Esophagus squamous epithelium (tissue), 5 donors: ENCODE measurements around the gene C1QL2. TPM values are rescaled to one million over a fixed set of nuclear protein-coding genes. Genes with fewer than 3 reads are reported as not detected.

ENCODE experiments used
- DNase-seq: peaks from one replicate; lab custom pipeline; 2025; lab: John Stamatoyannopoulos, UW
- H3K27ac ChIP-seq, 4 donors: fragments of 200-600 bp; sonication (generic); one replicate each; pipeline ENCODE4 v1.5.1; 2016 to 2019; ENCODE audit warnings: mild to moderate bottlenecking in 1 of 4
- H3K27me3 ChIP-seq, 4 donors: fragments of 200-600 bp; sonication (generic); 1 replicate in 3 of 4; 2 replicates in 1 of 4; pipeline versions ENCODE4 v1.5.1 to v1.6.0; 2017 to 2021; ENCODE audit warnings: antibody characterized with exemption in 1 of 4
- H3K36me3 ChIP-seq, 3 donors: fragments of 200-600 bp; sonication (generic); one replicate each; pipeline ENCODE4 v1.5.1; 2016 to 2019
- H3K4me1 ChIP-seq, 3 donors: fragments of 200-600 bp; sonication (generic); one replicate each; pipeline ENCODE4 v1.5.1; 2017 to 2019
- H3K4me3 ChIP-seq, 4 donors: fragments of 200-600 bp; sonication (generic); 1 replicate in 3 of 4; 2 replicates in 1 of 4; pipeline ENCODE4 v1.5.1; 2016 to 2019; ENCODE audit warnings: mild to moderate bottlenecking in 2 of 4, moderate library complexity in 1 of 4
- H3K9me3 ChIP-seq, 3 donors: fragments of 200-600 bp; sonication (generic); one replicate each; pipeline ENCODE4 v1.5.1; 2016 to 2019
- POLR2A ChIP-seq, 4 donors: fragments of 450-650 bp; IDR thresholded peaks; one replicate each; pipeline ENCODE4 v1.6.1; 2017; ENCODE audit warnings: antibody characterized with exemption in 4 of 4, mild to moderate bottlenecking in 4 of 4, moderate library complexity in 3 of 4
- WGBS, 2 donors: methylation state at CpG; one replicate each; pipeline ENCODE4 v1.1.5; 2018; 5-methylcytosine and 5-hydroxymethylcytosine counted together
- intact Hi-C: fragments of 100-400 bp; cut with DNase I; formaldehyde crosslinking; loops from one replicate; pipeline ENCODE4 v1.15.0; 2022
- total RNA-seq, 4 donors: library from RNA; depleted of rRNA; stranded (reverse); fragments of >200 nt; gene quantifications; one replicate each; pipeline ENCODE4 v1.1.0, GENCODE V29; 2016
- TF ChIP-seq, protein P1 (sequence below), 6 experiments: fragments of 450-650 bp in 4 of 6; fragments of 200-600 bp in 2 of 6; sonication (generic) in 2 of 6; IDR thresholded peaks; one replicate each; pipeline ENCODE4 v1.5.1; 2016 to 2019; ENCODE audit warnings: antibody characterized with exemption in 6 of 6, mild to moderate bottlenecking in 4 of 6, moderate library complexity in 4 of 6
- donor health status: DM: yes; HTN: yes; CAD: no.

Gene C1QL2
- total RNA-seq, 4 donors from 2014 or later, result not detected

DNA sequence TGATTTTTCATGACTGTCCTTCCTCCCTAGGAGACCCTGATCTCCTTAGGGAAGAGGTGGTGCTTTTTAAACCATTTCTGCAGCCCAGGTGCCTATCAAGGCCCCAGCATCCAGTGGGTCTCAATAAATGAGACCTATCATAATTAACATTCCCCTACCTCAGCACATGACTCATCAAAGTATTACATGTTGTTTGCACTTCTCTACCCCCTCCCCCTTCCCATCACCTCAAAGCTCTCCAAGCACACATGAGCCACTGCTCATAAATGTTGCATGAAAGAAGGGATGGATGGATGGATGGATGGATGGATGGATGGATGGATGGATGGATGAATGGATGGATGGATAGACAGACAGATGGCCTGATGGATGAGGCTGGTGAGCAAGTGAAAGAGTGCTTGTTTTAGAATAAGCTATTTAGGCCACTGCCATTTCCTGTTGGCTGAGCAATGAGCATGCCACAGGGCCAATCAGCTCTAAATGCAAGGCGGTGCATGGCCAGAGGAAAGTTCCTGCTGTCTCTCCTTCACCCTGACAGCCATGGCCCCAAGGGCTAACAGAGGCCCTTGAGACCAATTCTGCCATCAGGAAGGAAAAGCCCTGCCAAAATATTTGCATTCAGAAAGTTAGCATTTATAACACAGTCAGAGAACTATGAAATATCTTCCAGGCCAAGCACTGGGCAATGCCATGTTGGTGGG, 44.2 kb upstream of the C1QL2 start:
- H3K27ac ChIP-seq, result no peak overlapping the region
- intact Hi-C loops, result no loop called here
- DNase-seq, result no peak
- 57 to 89% methylated on average over 1 of the region's 1 CpG for WGBS, 2 donors
- H3K9me3 ChIP-seq, result no peaks in the 10 kb centered on the region
- peaks cover 0 to 12% (median 4%) of the 10 kb centered on the region in 3 donors for H3K4me1 ChIP-seq
- no peak overlapping the region for H3K4me3 ChIP-seq
- no peak for TF ChIP-seq POLR2A (IDR thresholded peaks at IDR 0.05)
- TF ChIP-seq, protein P1, sequence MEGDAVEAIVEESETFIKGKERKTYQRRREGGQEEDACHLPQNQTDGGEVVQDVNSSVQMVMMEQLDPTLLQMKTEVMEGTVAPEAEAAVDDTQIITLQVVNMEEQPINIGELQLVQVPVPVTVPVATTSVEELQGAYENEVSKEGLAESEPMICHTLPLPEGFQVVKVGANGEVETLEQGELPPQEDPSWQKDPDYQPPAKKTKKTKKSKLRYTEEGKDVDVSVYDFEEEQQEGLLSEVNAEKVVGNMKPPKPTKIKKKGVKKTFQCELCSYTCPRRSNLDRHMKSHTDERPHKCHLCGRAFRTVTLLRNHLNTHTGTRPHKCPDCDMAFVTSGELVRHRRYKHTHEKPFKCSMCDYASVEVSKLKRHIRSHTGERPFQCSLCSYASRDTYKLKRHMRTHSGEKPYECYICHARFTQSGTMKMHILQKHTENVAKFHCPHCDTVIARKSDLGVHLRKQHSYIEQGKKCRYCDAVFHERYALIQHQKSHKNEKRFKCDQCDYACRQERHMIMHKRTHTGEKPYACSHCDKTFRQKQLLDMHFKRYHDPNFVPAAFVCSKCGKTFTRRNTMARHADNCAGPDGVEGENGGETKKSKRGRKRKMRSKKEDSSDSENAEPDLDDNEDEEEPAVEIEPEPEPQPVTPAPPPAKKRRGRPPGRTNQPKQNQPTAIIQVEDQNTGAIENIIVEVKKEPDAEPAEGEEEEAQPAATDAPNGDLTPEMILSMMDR (IDR thresholded peaks at IDR 0.05), result no peak
- H3K36me3 ChIP-seq, result no peaks in the 10 kb centered on the region
- H3K27me3 ChIP-seq, result peaks cover 0 to 28% (median 0%) of the 10 kb centered on the region in 4 donors

DNA sequence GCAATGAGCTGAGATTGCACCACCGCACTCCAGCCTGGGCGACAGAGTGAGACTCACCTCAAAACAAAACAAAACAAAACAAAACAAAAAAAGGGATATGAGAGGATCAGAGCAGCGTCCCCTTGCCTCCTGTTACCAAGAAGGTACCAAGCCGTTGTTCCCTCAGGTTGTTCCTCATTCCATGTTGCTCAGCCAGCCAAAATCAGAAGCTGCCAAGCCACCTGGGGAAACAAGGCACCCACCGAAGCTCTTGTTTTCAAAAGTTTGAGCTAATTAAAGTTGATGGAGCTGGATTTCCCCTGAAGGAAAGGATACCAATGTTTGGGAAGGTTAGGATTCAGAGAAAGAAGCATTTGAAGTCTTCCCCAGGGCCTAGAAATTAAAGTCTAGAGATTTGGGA, 43.3 kb upstream of the C1QL2 start:
- Histone ChIP-seq H3K27me3 (peaks cover 0 to 32% (median 0%) of the 10 kb centered on the region in 4 donors), H3K4me3 (no peak overlapping the region), H3K4me1 (peaks cover 0 to 12% (median 4%) of the 10 kb centered on the region in 3 donors), H3K36me3 (no peaks in the 10 kb centered on the region), H3K9me3 (no peaks in the 10 kb centered on the region), H3K27ac (no peak overlapping the region)
- DNase-seq, result no peak
- intact Hi-C loops, result no loop called here
- TF ChIP-seq, protein P1 (IDR thresholded peaks at IDR 0.05), result no peak
- TF ChIP-seq POLR2A (IDR thresholded peaks at IDR 0.05), result no peak
- 43 to 54% methylated on average over 5 of the region's 5 CpGs for whole genome bisulfite sequencing, 2 donors

DNA sequence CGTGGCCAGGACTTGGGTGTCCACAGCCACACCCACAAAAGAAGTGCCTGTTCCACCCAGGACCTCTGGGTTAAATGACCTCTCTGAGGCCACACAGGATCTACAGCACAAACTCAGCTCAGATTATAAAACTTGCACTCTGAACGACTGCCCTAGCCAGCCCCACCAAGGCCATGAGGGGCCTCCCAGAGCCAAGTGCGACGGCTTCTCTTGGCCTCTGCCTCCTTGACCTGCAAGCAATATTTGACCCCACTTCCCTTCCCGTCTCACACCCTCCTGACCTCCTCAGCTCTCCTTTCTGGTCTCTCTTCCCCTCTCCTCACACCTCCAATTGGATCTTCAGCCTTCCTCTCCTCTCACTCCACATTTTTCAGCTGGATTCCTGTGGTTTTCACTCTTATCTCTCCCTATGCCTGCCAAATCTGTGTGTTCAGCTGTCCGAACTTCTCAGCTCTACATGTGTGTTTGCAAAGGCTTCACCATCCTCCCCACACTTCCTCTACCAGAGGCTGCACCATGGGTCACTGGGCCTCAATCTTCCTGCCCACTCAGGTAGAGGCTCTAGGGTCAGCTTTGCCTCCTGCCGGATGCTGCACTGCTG, 39.8 kb upstream of the C1QL2 start:
- 79 to 82% methylated on average over 7 of the region's 7 CpGs for WGBS, 2 donors
- Histone ChIP-seq H3K9me3 (no peaks in the 10 kb centered on the region), H3K27ac (no peak overlapping the region), H3K27me3 (peaks cover 0 to 55% (median 0%) of the 10 kb centered on the region in 4 donors), H3K36me3 (no peaks in the 10 kb centered on the region), H3K4me1 (no peaks in the 10 kb centered on the region), H3K4me3 (no peak overlapping the region)
- no peak for DNase-seq
- intact Hi-C loops, result no loop called here
- TF ChIP-seq, protein P1 (IDR thresholded peaks at IDR 0.05), result no peak
- TF ChIP-seq POLR2A (IDR thresholded peaks at IDR 0.05), result no peak

DNA sequence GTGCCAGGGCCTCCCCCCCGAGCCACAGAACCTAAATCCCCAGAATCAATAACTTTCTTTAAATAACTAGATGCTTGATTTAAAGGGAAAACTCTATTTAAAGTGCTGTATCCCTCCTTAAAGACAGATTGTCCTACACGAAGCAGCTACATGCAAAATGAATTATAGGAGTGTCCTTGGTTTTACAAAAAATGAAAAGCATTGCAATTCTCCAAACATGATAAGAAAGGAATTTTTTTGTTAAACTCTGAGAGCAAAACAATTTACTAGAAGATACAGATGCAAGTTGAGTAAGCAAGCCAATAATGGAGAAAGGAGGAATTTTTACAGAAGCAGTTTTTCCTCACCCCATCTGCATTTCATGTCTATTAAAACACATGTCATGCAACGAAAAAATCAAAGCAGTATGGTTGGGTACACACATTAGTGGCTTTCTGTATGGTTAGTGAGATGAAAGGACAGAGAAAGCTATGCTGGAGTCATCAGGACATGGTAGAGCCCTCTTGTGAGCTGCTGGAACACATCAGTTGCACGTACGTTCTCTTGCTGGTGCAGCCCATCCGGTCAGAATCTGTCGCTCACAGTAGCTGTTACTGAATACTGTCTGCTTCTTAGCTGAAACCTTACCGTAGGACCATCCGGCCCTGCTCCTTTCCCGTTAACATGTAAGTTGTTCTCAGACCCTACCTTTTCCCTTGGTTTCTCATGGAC, 39.1 kb upstream of the C1QL2 start:
- WGBS, 2 donors, result 63 to 75% methylated on average over 9 to 10 of the region's 10 CpGs
- Histone ChIP-seq H3K4me3 (no peak overlapping the region), H3K9me3 (no peaks in the 10 kb centered on the region), H3K27me3 (peaks cover 0 to 58% (median 0%) of the 10 kb centered on the region in 4 donors), H3K27ac (no peak overlapping the region), H3K36me3 (no peaks in the 10 kb centered on the region), H3K4me1 (no peaks in the 10 kb centered on the region)
- no peak for DNase-seq
- TF ChIP-seq POLR2A (IDR thresholded peaks at IDR 0.05), result no peak
- TF ChIP-seq, protein P1 (IDR thresholded peaks at IDR 0.05), result no peak
- intact Hi-C loops, result no loop called here

DNA sequence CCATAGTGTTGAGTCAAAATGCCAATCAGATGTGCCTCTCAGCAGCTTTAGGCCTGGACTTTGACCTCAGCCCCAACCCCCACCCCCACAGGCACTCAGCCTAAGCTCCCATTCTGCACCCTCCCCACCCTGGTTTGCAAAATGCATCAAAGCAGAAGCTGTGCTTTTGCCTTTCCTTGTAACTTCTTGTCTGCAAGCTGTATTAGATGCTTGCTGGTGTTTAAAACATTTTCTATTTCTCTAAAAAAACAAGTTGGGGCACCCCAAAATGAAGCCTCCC, 38.5 kb upstream of the C1QL2 start:
- Histone ChIP-seq H3K36me3 (no peaks in the 10 kb centered on the region), H3K4me3 (no peak overlapping the region), H3K4me1 (no peaks in the 10 kb centered on the region), H3K9me3 (no peaks in the 10 kb centered on the region), H3K27me3 (peaks cover 0 to 58% (median 0%) of the 10 kb centered on the region in 4 donors), H3K27ac (no peak overlapping the region)
- intact Hi-C loops, result no loop called here
- no peak for DNase-seq
- no peak for TF ChIP-seq POLR2A (IDR thresholded peaks at IDR 0.05)
- TF ChIP-seq, protein P1 (IDR thresholded peaks at IDR 0.05), result no peak
